ENCODE measurements around the gene TNFSF11. TPM values are rescaled to one million over a fixed set of nuclear protein-coding genes. Genes with fewer than 3 reads are reported as not detected.

TNFSF11 gene
- total and polyA plus RNA-seq, 2 of the 4 experiments (the other 2 are of a cell fraction): not detected

DNA sequence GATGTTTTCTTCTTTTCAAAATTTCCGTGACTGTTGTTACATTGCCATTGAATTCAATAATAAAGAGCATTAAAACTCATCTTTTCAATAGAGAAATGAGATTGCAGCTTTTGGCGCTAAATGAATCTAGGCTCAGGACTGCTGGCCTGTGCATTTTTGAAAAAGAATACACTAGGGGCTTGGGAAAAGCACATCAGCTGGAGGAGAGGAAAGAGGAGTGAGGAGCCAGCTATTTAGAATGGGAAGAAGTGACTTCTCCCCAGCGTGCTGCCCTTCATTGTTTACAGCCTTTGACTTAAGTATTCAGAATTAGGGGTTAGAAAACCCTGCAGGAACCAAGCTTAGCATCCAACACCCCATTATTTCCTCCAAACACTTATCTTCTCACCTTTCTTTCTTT is 43.3 kb downstream of the TNFSF11 start:
- BruUV-seq (replicated peaks): no TSS peak
- WGBS, 2 experiments (ENCODE audit: extremely low coverage in 2 of 2, insufficient read length in 1 of 2): no CpG with 5 or more reads among the region's 3 CpGs
- intact Hi-C loops (cut with micrococcal nuclease): no loop called here

More for the DNA sequence above, 43.3 kb downstream of the TNFSF11 start:
- no peaks in the 10 kb centered on the region for H3K79me1 ChIP-seq (ENCODE audit: low read depth in 1 of 2, low read length in 2 of 2)
- H2BK20ac ChIP-seq (ENCODE audit: low read depth, low read length): no peak overlapping the region
- no peak overlapping the region for H3K4me2 ChIP-seq (ENCODE audit: low read depth, low read length)
- no peak overlapping the region for H3K27ac ChIP-seq (ENCODE audit: insufficient read depth, low read length)
- in situ Hi-C loops (cut with MboI; ENCODE audit: low sequenced_read_pairs): no loop called here
- no peaks in the 10 kb centered on the region for H3K36me3 ChIP-seq (ENCODE audit: control insufficient read depth, insufficient read depth, low read length)
- H2AK9ac ChIP-seq (replicated peaks; ENCODE audit: low read depth, low read length, poor library complexity): no peak overlapping the region
- H4K5ac ChIP-seq (ENCODE audit: low read depth, low read length): no peak overlapping the region
- H2BK15ac ChIP-seq (ENCODE audit: low read depth, low read length): no peak overlapping the region
- H2BK5ac ChIP-seq (ENCODE audit: low read depth, low read length, poor library complexity, severe bottlenecking): no peak overlapping the region
- H4K8ac ChIP-seq (ENCODE audit: low read depth in 2 of 2, low read length in 2 of 2): no peak overlapping the region
- no peak overlapping the region for H4K91ac ChIP-seq (ENCODE audit: insufficient read depth, low read depth, low read length)
- TF ChIP-seq NFE2L2 (IDR thresholded peaks at IDR 0.05; ENCODE audit: low read depth, low read length): no peak
- TF ChIP-seq CHD1 (IDR thresholded peaks at IDR 0.05; ENCODE audit: low read depth, low read length): no peak
- TF ChIP-seq MAZ (IDR thresholded peaks at IDR 0.05; ENCODE audit: borderline replicate concordance, low read depth, low read length): no peak
- H2BK120ac ChIP-seq (ENCODE audit: low read depth, low read length): no peak overlapping the region
- DNase-seq (no peak), ATAC-seq (ENCODE audit: low read depth) (no peak)
- no peak overlapping the region for H3K18ac ChIP-seq (ENCODE audit: low read depth, low read length)
- H3K4ac ChIP-seq (ENCODE audit: low read depth, low read length): no peak overlapping the region
- H3K23ac ChIP-seq (ENCODE audit: low read depth, low read length): no peak overlapping the region
- no peaks in the 10 kb centered on the region for H3K9me3 ChIP-seq (ENCODE audit: control insufficient read depth, insufficient read depth, low read length)
- no peak overlapping the region for H2AFZ ChIP-seq (replicated peaks; ENCODE audit: low read length, poor library complexity)
- H3K9me1 ChIP-seq (ENCODE audit: insufficient read depth, low read length): no peaks in the 10 kb centered on the region
- dilution Hi-C loops (cut with HindIII; ENCODE audit: low sequenced_read_pairs, unreplicated experiment): no loop called here
- ChIA-PET CTCF (no interaction called here), POLR2A (ENCODE audit: unreplicated experiment) (no interaction called here)
- H3K4me3 ChIP-seq (ENCODE audit: insufficient read depth, low read depth, low read length): no peak overlapping the region
- no peak overlapping the region for H3K9ac ChIP-seq (ENCODE audit: low read depth, low read length)
- no peak overlapping the region for H2AK5ac ChIP-seq (ENCODE audit: low read depth, low read length)
- H3K14ac ChIP-seq (replicated peaks; ENCODE audit: low read depth, low read length): no peak overlapping the region
- H4K20me1 ChIP-seq (ENCODE audit: insufficient read depth, low read length): no peaks in the 10 kb centered on the region
- H3K27me3 ChIP-seq (ENCODE audit: control insufficient read depth, insufficient read depth, low read length): peaks cover 24% of the 10 kb centered on the region
- H3K56ac ChIP-seq (ENCODE audit: extremely low read depth, insufficient read depth, low read length): no peak overlapping the region
- H3K4me1 ChIP-seq (ENCODE audit: control insufficient read depth, insufficient read depth, low read length): no peaks in the 10 kb centered on the region

All from IMR-90 (cell line).